Measurements from ENCODE around the gene CHST13. TPM values are rescaled to one million over a fixed set of nuclear protein-coding genes. Genes with fewer than 3 reads are reported as not detected.
A peak's percentile ranks its signal among the peaks of the same experiment; 100 is the strongest.

CHST13 gene
- total and polyA plus RNA-seq, 11 donors = 0.07 to 2.3 (median 0.37) TPM; not detected in 1

DNA sequence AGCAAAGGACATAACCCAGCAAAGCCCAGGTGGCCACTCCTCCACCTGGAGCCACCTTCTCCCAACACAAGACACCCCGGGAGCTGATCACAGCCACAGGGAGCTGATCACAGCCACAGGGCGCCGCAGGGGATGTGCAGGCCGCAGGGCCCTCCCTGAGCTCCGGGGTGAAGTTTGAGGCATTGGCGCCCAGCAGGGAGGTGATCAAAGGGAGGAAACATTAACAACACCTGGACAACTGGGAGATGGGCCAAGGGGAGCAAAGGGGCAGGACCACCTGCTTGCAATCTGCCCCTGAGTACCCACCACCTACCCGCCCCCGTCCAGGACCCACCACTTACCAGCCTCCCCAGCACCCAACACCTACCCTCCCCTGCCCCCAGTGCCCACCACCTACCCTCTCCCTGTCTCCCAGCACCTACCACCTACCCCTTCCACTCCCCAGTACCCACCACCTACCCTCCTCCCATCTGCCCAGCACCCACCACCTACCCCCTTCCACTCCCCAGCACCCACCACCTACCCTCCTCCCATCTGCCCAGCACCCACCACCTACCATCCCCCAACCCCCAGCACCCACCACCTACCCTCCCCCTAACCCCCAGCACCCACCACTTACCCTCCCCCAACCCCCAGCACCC lies 8.8 kb upstream of the CHST13 start:
- Histone ChIP-seq H3K4me1 (peaks cover 0 to 4% (median 0%) of the 10 kb centered on the region in 12 donors), H3K4me3 (no peak overlapping the region), H3K27ac (no peak overlapping the region), H3K9me3 (no peaks in the 10 kb centered on the region), H3K27me3 (peaks cover 0 to 5% (median 0%) of the 10 kb centered on the region in 9 donors), H3K36me3 (no peaks in the 10 kb centered on the region)
- WGBS, 4 donors = 81 to 94% (median 88%) methylated on average over 7 to 8 of the region's 8 CpGs
- intact Hi-C loops (cut with DNase I) = no loop called here
- TF ChIP-seq POLR2A (IDR thresholded peaks at IDR 0.05) (no peak), CTCF (IDR thresholded peaks at IDR 0.05) (no peak)
- DNase-seq (peak in 3 of 5 donors; percentile 7 to 47 (median 14)), ATAC-seq (no peak)

DNA sequence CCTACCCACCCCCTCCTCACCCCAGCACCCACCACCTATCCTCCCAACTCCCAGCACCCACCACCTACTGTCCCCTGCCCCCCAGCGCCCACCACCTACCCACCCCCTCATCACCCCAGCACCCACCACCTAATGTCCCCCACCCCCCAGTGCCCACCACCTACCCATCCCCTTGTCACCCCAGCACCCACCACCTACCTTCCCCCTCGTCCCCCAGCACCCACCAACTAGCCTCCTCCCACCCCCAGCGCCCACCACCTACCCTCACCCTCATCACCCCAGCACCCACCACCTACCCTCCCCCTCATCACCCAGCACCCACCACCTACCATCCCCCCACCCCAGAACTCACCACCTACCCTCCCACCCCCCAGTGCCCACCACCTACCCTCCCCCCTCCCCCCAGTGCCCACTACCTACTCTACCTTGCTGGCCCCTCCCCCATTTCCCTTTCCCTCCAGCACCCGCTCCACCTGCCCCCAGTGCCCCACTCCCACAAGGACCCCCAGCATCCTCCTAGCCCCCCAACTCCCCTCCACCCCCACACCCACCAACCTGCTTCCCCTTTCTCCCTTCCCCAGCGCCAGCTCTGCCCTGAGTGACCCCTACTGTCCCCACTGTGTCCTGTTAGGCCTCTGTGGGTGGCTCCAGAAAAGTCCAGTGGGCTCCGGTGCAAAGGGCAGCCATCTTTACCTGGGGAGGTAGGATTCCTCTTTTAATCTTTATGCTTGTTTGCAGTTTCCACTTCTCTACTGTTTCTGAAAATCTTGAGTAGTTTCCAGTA lies 7.6 kb upstream of the CHST13 start:
- H3K9me3 ChIP-seq = no peaks in the 10 kb centered on the region
- DNase-seq (peak in 3 of 5 donors; percentile 7 to 23 (median 18)), ATAC-seq (no peak)
- H3K27me3 ChIP-seq = peaks cover 0 to 5% (median 0%) of the 10 kb centered on the region in 9 donors
- no peak overlapping the region for H3K4me3 ChIP-seq
- no peak overlapping the region for H3K27ac ChIP-seq
- peaks cover 0 to 4% (median 0%) of the 10 kb centered on the region in 12 donors for H3K4me1 ChIP-seq
- TF ChIP-seq POLR2A (IDR thresholded peaks at IDR 0.05) = no peak
- no peak for TF ChIP-seq CTCF (IDR thresholded peaks at IDR 0.05)
- H3K36me3 ChIP-seq = no peaks in the 10 kb centered on the region
- WGBS, 4 donors = 76 to 88% (median 83%) methylated on average over 3 to 6 of the region's 6 CpGs
- intact Hi-C loops (cut with DNase I) = no loop called here

DNA sequence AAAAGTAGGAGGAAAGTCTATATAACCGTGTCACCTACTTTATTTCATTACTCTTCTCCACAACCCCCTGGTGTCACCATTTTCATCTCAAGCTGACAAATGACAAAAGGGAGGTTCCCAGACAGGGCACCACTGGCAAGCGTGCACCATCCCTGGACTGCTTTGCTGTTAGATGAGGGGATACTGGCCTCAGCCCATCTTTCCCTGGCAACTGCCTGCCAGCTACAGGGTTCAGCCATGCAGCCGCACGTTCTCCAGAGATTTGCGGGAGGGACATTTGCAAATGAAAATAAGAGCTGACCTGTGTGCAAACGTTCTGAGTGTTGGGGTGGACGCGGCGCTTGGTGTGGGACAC lies 7.0 kb upstream of the CHST13 start:
- Histone ChIP-seq H3K27ac (no peak overlapping the region), H3K4me3 (no peak overlapping the region), H3K4me1 (peaks cover 0 to 3% (median 0%) of the 10 kb centered on the region in 12 donors), H3K27me3 (peaks cover 0 to 5% (median 0%) of the 10 kb centered on the region in 9 donors), H3K36me3 (no peaks in the 10 kb centered on the region), H3K9me3 (no peaks in the 10 kb centered on the region)
- intact Hi-C loops (cut with DNase I) = no loop called here
- ATAC-seq (no peak), DNase-seq (peak in 1 of 5 donors; percentile 28)
- 85 to 88% (median 86%) methylated on average over 6 to 9 of the region's 9 CpGs for WGBS, 4 donors
- TF ChIP-seq POLR2A (IDR thresholded peaks at IDR 0.05) = no peak
- TF ChIP-seq CTCF (IDR thresholded peaks at IDR 0.05) = no peak

DNA sequence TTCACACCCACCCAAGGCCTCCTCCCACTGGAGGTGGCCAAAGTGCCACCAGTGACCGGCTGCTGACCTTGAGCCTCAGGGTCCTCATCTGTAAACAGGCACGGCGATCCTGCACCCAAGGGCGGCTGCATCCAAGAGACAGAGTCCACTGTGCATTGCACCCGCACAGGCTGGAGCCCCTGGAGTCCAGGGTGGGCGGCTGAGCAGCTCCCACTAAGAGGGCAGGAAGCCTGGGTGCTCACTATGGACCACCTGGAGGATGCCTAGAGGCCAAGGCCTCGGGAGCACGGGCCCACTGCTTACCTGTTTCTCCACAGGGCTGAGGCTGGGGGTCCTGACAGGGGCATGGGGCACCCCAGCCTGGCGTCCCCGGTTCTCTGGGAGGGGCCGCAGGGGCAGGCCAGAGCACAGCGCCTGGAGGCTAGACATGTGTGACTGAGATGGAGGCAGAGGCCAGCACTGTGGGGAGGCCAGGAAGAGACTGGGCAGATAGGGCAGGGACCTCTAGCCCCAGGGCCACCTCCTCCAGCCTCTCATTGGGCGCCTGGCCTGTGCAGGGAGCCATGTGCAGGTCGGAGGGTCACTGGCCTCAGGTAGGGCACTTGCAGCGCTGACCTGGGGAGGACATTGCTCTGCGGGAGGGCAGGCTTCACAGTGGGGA lies 6.5 kb upstream of the CHST13 start, which contains the start of gene UROC1:
Gene UROC1, minus strand, starts transcription at position 483 of the 661 bp plus-strand sequence. Its CDS starts 54 bp downstream, at position 429.
- Histone ChIP-seq H3K36me3 (no peaks in the 10 kb centered on the region), H3K9me3 (no peaks in the 10 kb centered on the region), H3K4me1 (peaks cover 0 to 1% (median 0%) of the 10 kb centered on the region in 12 donors), H3K4me3 (no peak within 1 kb of the TSS), H3K27ac (no peak within 1 kb of the TSS), H3K27me3 (peaks cover 0 to 5% (median 0%) of the 10 kb centered on the region in 9 donors)
- DNase-seq (peak in 3 of 5 donors; percentile 16 to 42 (median 22)), ATAC-seq (no peak)
- TF ChIP-seq POLR2A (IDR thresholded peaks at IDR 0.05) = no peak
- TF ChIP-seq CTCF (IDR thresholded peaks at IDR 0.05) = no peak
- intact Hi-C loops (cut with DNase I) = no loop called here
- WGBS, 4 donors = 71 to 90% (median 90%) methylated on average over 3 to 16 of the region's 16 CpGs
